Fibroblast of upper back skin (primary cell): ENCODE data around the gene PSME1.
"Not testable (repeated sequence)": the region's sequence is repeated elsewhere in the genome, so short reads cannot be mapped to it uniquely, and the experiment has no call there.

Experiments used
- DNase-seq: peaks from one replicate; pipeline ENCODE4 v3.0.0-alpha.2; 2013

Gene PSME1

DNA sequence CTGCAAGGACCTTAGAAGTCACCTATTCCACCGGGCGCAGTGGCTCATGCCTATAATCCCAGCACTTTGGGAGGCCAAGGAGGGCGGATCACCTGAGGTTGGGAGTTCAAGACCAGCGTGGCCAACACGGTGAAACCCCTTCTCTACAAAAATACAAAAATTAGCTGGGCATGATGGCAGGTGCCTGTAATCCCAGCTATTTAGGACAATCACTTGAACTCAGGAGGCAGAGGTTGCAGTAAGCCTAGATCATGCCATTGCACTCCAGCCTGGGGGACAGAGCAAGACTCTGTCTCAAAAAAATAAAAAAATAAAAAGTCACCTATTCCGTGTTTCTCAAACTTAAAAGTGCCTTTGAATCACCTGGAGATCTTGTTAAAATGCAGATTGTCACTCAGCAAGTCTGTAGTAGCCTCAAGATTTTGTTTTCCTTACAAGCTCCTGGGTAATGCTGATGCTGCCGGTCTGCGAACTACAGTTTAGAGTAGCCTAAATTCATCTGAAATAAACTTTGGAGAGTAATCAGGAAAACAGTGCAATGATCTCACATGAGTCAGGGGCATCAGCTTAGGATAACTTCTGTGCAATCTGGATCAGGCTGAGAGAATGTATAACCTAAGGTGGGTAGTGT is 30.3 kb upstream of the PSME1 start:
- DNase-seq = not testable (repeated sequence)

DNA sequence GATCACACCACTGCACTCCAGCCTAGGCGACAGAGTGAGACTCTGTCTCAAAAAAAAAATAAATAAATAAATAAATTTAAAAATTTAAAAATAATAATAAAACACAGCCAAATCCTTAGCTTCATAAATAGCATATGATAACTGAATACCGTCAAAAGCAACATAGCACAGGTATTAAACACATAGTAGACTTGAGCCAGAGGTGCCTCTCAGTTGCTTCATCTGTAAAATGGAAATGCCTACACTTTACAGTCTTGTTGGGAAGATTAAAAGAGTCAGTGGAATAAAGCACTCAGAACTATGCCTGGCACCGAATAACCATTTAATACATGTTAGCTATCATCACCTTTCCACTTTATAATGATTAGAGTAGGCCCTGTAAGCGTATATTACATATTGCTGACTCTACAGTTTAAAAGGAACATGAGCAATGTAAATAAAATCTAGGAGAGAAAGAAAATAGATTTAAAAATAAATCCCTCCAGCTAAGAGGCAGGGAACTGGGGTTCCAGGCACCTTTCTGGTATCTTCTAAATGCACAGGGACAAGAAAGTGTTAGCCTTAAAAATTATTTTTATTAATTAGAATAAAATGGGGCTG is 29.2 kb upstream of the PSME1 start:
- DNase-seq = no peak

GRCh38 chr14:24108336-24108874 is 27.6 kb upstream of the PSME1 start:
- no peak for DNase-seq

DNA sequence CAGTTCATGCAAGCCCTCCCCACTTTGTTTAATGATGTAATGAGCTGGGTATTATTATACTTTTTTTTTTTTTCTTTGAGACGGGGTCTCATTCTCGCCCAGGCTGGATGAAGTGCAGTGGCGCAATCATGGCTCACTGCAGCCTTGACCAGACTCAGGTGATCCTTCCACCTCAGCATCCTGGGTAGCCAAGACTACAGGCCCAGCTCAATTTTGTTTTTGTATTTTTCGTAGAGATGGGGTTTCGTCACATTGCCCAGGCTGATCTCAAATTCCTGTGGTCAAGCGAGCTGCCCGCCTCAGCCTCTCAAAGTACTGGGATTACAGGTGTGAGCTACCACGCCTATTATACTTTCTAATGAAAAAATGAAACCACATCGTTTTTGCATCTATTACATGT is 25.9 kb upstream of the PSME1 start:
- DNase-seq = no peak

GRCh38 chr14:24110523-24110922 is 25.5 kb upstream of the PSME1 start:
- DNase-seq = no peak

DNA sequence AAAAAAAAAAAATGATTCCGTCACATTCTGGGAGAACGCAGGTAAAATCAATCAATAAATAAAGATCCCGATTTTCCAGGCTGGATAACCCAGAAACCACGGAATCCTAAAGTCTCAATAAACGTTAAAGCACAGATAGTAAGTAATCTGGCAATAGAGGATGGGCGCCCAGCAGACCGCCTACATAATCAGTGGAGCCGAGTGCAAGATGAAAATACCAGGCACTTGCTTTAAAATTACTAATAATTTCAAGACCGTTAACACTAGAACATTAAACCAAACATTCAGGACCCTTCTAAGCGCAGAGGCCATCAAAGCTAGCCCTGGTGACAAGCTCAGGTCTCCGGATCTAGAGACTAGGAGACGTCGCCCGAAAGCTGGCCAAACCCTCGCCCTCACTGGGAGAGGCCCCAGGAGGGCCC is 22.6 kb upstream of the PSME1 start:
- DNase-seq = no peak

GRCh38 chr14:24113801-24114531 is 22.0 kb upstream of the PSME1 start:
- peak; percentile 85 for DNase-seq

- DNase-seq = peak; percentile 100
Measured at GRCh38 chr14:24114532-24115421, 21.2 kb upstream of the PSME1 start, which contains the start of the genes DCAF11 and NRL. Gene DCAF11, plus strand, starts transcription at chr14:24114777. Its CDS starts 818 bp downstream, at chr14:24115595. Gene NRL, minus strand, starts transcription at chr14:24114949. Its CDS starts 32,101 bp downstream, at chr14:24082848.

DNA sequence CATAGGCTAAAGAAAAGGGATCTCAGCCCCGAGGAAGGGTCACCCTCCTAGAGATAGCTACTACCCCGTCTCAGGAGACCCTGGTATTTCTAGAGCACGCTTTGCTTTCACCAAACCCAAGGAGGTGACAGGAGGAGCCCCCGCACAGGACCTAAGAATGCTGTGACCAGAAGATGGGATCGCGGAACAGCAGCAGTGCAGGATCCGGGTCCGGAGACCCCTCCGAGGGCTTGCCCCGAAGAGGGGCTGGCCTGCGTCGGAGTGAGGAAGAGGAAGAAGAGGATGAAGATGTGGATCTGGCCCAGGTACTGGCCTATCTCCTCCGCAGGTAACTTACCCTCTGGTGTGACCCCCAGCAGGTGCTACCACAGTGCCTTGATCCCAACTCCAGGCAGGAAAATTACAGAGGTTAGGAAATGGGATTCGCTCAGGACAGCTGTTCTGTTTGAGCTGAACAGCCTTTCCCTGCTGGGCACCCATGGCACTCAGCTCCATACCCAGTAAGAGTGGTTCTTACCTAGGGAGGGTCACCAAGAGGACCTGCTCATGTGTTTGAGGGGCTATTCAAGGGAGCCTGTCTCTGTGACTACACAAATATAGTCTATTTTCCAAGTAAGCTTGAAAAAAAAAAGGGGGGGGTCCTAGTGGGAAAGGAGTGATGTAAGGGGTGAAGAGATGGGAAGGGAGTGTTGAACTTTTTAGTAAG is 20.4 kb upstream of the PSME1 start:
- DNase-seq = no peak

DNA sequence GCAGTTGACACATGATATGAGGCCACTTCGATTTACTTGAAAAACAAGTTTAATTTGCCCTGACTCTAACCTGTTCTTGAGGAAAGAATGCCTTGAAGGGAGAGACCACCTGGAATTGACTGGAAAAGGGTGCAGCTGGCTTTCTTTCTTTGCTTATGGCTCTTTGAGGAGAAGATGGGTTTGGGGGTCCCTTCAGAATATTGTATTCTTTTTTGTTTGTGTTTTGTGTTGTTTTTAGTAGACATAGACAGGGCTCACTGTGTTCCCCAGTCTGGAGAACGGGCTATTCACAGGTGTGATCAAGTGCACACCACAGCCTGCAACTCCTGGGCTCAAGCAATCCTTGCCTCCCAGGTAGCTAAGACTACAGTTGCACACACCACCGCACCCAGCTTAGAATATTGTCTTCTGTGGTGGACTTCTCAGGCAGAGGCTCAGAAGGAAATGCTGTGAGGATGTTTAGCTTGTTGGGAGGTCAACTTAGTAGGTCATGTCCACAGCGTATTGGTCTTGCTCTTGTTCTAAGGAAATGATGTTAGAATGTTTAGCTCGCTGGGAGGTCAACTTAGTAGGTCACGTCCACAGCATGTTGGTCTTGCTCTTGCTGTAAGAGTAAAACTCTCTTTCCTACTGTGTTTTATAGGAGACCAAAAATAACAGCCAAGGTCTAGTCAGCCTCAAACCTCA is 19.7 kb upstream of the PSME1 start:
- no peak for DNase-seq

GRCh38 chr14:24117179-24117578 is 18.8 kb upstream of the PSME1 start:
- no peak for DNase-seq

- no peak for DNase-seq
Measured at GRCh38 chr14:24119691-24120090, 16.3 kb upstream of the PSME1 start.

- no peak for DNase-seq
Measured at GRCh38 chr14:24121210-24121609, 14.8 kb upstream of the PSME1 start.

- no peak for DNase-seq
Measured at GRCh38 chr14:24122416-24122815, 13.6 kb upstream of the PSME1 start.

DNA sequence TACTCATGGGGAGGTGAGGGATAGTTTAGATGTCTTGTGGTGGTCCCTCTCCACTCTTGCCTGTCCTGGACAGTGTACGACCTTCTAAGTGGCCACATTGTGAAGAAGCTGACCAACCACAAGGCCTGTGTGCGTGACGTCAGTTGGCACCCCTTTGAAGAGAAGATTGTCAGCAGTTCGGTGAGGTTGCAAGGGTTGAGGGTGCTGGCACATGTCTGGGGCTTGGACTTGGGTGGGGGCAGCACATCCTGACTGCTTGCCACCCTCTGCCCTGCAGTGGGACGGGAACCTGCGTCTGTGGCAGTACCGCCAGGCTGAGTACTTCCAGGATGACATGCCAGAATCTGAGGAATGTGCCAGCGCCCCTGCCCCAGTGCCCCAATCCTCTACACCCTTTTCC is 13.1 kb upstream of the PSME1 start:
- DNase-seq = no peak

- no peak for DNase-seq
Measured at GRCh38 chr14:24123424-24124417, 12.3 kb upstream of the PSME1 start.

- no peak for DNase-seq
Measured at GRCh38 chr14:24126939-24127338, 9.1 kb upstream of the PSME1 start.

GRCh38 chr14:24127673-24128072 is 8.3 kb upstream of the PSME1 start:
- no peak for DNase-seq

DNA sequence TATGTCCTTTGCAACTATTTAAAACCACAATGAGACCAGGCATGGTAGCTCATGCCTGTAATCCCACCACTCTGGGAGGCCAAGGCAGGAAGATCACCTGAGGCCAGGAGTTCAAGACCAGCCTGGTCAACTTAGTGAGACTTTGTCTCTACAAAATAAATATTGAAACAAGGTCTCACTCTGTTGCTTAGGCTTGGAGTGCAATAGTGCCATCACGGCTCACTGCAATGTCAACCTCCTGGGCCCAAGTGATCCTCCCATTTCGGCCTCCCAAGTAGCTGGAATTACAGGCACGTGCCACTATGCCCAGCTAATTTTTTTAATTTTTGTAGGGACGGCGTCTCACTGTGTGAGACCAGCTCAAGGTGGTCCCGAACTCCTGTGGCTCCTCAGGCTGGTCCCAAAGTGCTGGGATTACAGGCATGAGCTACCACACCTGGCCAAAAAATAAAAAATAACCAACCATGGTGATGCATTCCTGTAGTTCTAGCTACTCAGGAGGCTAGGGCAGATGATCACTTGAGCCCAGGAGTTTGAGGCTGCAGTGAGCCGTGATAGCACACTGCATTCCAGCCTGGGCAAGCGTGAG is 6.5 kb upstream of the PSME1 start:
- no peak for DNase-seq

DNA sequence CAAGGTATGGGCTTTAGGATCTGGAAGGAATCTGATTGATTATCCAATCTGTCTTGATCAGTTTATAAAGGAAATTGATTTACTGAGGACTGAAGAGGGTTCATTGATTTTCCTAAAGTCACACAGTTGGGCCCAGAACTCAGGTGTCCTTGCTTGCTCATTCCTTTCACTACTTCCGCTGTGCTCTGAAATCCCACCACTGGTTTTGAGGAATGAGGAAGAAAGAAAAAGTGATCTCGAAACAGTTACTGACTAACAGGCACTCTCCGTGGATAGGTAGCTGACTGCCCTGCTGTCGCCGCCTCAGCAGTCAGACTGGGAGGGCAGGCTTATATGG is 5.6 kb upstream of the PSME1 start, which contains the start of gene FITM1:
Gene FITM1, plus strand, starts transcription at position 280 of the 337 bp plus-strand sequence. CDS start 905 bp downstream, outside the sequence.
- DNase-seq = no peak
